Esophagus squamous epithelium (tissue), 5 donors: ENCODE results near the gene TTF2. TPM values are rescaled to one million over a fixed set of nuclear protein-coding genes. Genes with fewer than 3 reads are reported as not detected.
"Not testable (repeated sequence)": the region's sequence is repeated elsewhere in the genome, so short reads cannot be mapped to it uniquely, and the experiment has no call there.

Source experiments
- DNase-seq: peaks from one replicate; lab custom pipeline; 2025; lab: John Stamatoyannopoulos, UW
- H3K27ac ChIP-seq, 4 donors: fragments of 200-600 bp; sonication (generic); one replicate each; pipeline ENCODE4 v1.5.1; 2016 to 2019; ENCODE audit warnings: mild to moderate bottlenecking in 1 of 4
- H3K27me3 ChIP-seq, 4 donors: fragments of 200-600 bp; sonication (generic); 1 replicate in 3 of 4; 2 replicates in 1 of 4; pipeline versions ENCODE4 v1.5.1 to v1.6.0; 2017 to 2021; ENCODE audit warnings: antibody characterized with exemption in 1 of 4
- H3K36me3 ChIP-seq, 3 donors: fragments of 200-600 bp; sonication (generic); one replicate each; pipeline ENCODE4 v1.5.1; 2016 to 2019
- H3K4me1 ChIP-seq, 3 donors: fragments of 200-600 bp; sonication (generic); one replicate each; pipeline ENCODE4 v1.5.1; 2017 to 2019
- H3K4me3 ChIP-seq, 4 donors: fragments of 200-600 bp; sonication (generic); 1 replicate in 3 of 4; 2 replicates in 1 of 4; pipeline ENCODE4 v1.5.1; 2016 to 2019; ENCODE audit warnings: mild to moderate bottlenecking in 2 of 4, moderate library complexity in 1 of 4
- H3K9me3 ChIP-seq, 3 donors: fragments of 200-600 bp; sonication (generic); one replicate each; pipeline ENCODE4 v1.5.1; 2016 to 2019
- POLR2A ChIP-seq, 4 donors: fragments of 450-650 bp; IDR thresholded peaks; one replicate each; pipeline ENCODE4 v1.6.1; 2017; ENCODE audit warnings: antibody characterized with exemption in 4 of 4, mild to moderate bottlenecking in 4 of 4, moderate library complexity in 3 of 4
- WGBS, 2 donors: methylation state at CpG; one replicate each; pipeline ENCODE4 v1.1.5; 2018; 5-methylcytosine and 5-hydroxymethylcytosine counted together
- intact Hi-C: fragments of 100-400 bp; cut with DNase I; formaldehyde crosslinking; loops from one replicate; pipeline ENCODE4 v1.15.0; 2022
- small RNA-seq, 4 donors: library from RNA; depleted of rRNA; stranded (forward); fragments of <200 nt; gene quantifications; one replicate each; pipeline ENCODE3, GENCODE V24; 2016
- total RNA-seq, 4 donors: library from RNA; depleted of rRNA; stranded (reverse); fragments of >200 nt; gene quantifications; one replicate each; pipeline ENCODE4 v1.1.0, GENCODE V29; 2016
- TF ChIP-seq, protein P1 (sequence below), 6 experiments: fragments of 450-650 bp in 4 of 6; fragments of 200-600 bp in 2 of 6; sonication (generic) in 2 of 6; IDR thresholded peaks; one replicate each; pipeline ENCODE4 v1.5.1; 2016 to 2019; ENCODE audit warnings: antibody characterized with exemption in 6 of 6, mild to moderate bottlenecking in 4 of 6, moderate library complexity in 4 of 6
- donor health status: DM: yes; HTN: yes; CAD: no.

TTF2 gene
- total RNA-seq, 4 donors from 2014 or later, result 7.2 to 24.2 (median 19.2) TPM

DNA sequence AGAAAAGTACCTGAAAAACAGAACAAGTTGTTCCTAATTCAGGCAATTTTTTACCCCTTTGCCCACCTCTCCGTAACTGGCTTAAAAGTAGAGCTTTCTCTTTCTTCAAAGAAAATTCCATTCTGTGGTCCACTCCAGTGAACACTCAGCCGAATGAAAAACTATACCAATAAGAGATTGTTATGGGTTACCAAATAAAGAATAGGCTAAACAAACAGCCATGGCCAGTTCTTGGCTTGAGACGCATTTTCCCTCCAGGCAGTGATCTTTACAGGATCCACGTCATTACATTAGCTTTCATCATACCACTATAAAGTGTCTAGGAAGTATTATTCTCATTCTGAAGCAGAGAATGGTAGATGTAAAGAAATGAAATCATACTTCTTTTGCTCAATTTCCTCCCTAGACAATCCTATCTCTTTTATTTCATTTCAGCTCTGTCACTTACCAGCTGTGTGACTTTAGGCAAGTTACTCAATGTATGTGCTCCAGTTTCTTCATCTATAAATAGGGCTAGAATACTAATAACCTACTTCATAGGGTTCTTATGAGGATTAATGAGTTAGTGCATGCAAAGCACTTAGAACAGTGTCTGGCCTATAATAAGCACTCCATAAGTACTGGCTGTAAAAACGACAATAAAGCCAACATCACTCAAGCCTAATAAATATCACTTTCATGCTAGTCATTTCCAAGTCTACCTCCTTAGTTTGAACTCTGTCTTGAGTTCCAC is 87.9 kb downstream of the TTF2 start:
- DNase-seq, result no peak
- H3K36me3 ChIP-seq, result no peaks in the 10 kb centered on the region
- no peak overlapping the region for H3K4me3 ChIP-seq
- H3K27ac ChIP-seq, result no peak overlapping the region
- TF ChIP-seq, protein P1, sequence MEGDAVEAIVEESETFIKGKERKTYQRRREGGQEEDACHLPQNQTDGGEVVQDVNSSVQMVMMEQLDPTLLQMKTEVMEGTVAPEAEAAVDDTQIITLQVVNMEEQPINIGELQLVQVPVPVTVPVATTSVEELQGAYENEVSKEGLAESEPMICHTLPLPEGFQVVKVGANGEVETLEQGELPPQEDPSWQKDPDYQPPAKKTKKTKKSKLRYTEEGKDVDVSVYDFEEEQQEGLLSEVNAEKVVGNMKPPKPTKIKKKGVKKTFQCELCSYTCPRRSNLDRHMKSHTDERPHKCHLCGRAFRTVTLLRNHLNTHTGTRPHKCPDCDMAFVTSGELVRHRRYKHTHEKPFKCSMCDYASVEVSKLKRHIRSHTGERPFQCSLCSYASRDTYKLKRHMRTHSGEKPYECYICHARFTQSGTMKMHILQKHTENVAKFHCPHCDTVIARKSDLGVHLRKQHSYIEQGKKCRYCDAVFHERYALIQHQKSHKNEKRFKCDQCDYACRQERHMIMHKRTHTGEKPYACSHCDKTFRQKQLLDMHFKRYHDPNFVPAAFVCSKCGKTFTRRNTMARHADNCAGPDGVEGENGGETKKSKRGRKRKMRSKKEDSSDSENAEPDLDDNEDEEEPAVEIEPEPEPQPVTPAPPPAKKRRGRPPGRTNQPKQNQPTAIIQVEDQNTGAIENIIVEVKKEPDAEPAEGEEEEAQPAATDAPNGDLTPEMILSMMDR (IDR thresholded peaks at IDR 0.05), result no peak
- no peak for TF ChIP-seq POLR2A (IDR thresholded peaks at IDR 0.05)
- no peaks in the 10 kb centered on the region for H3K4me1 ChIP-seq
- intact Hi-C loops, result no loop called here
- 56 to 68% methylated on average over 5 of the region's 5 CpGs for WGBS, 2 donors
- H3K27me3 ChIP-seq, result peaks cover 0 to 16% (median 0%) of the 10 kb centered on the region in 4 donors
- H3K9me3 ChIP-seq, result peaks cover 0 to 7% (median 0%) of the 10 kb centered on the region in 3 donors

- H3K27ac ChIP-seq, result no peak overlapping the region
- peaks cover 0 to 16% (median 0%) of the 10 kb centered on the region in 4 donors for H3K27me3 ChIP-seq
- no peak for DNase-seq
- no peaks in the 10 kb centered on the region for H3K36me3 ChIP-seq
- TF ChIP-seq, protein P1 (IDR thresholded peaks at IDR 0.05), result no peak
- TF ChIP-seq POLR2A (IDR thresholded peaks at IDR 0.05), result no peak
- H3K9me3 ChIP-seq, result peaks cover 0 to 7% (median 0%) of the 10 kb centered on the region in 3 donors
- intact Hi-C loops, result no loop called here
- no peak overlapping the region for H3K4me3 ChIP-seq
- H3K4me1 ChIP-seq, result no peaks in the 10 kb centered on the region
- 62 to 68% methylated on average over 2 of the region's 2 CpGs for WGBS, 2 donors
Observed at GRCh38 chr1:117150316-117150715, 90.2 kb downstream of the TTF2 start.

GRCh38 chr1:117151305-117151704 is 91.2 kb downstream of the TTF2 start:
- H3K4me1 ChIP-seq, DNase-seq, H3K4me3 ChIP-seq, H3K27ac ChIP-seq, H3K36me3 ChIP-seq, intact Hi-C loops, H3K9me3 ChIP-seq: not testable (repeated sequence)
- H3K27me3 ChIP-seq, result peaks cover 0 to 13% (median 0%) of the 10 kb centered on the region in 4 donors
- 82 to 90% methylated on average over 5 of the region's 5 CpGs for WGBS, 2 donors

Small RNA genes lying within 50 kb of the gene (small RNA-seq; reads per million reads assigned to genes)
- gene MIR942, result 1.4 to 5.4 (median 2.1) reads per million in 4 donors

Other genes starting within 250 kb of the TTF2 start
- 10 to 100 TPM; 40.6 to 68.7 (median 56.0) TPM for gene PTGFRN, start 150.4 kb upstream of the TTF2 start, total RNA-seq
- 1 to 10 TPM in 3 of 4 donors, under 1 TPM in 1; 0.42 to 3.4 (median 2.2) TPM for gene CD101, start 58.6 kb upstream of the TTF2 start, total RNA-seq
- 1 to 10 TPM in 1 of 4 donors, under 1 TPM in 3; 0.38 to 1.1 (median 0.60) TPM for gene TRIM45, start 61.4 kb downstream of the TTF2 start, total RNA-seq
- 1 to 10 TPM in 1 of 4 donors, not detected in 3; 1.9 TPM for gene VTCN1, start 150.6 kb downstream of the TTF2 start, total RNA-seq